Activated CD4-positive, alpha-beta memory T cell treated with anti-CD3 and anti-CD28 coated beads for 36 hours (primary cell): Measurements from ENCODE around the gene DEFB131B. TPM values are rescaled to one million over a fixed set of nuclear protein-coding genes. Genes with fewer than 3 reads are reported as not detected.
"Not testable (repeated sequence)": the region's sequence is repeated elsewhere in the genome, so short reads cannot be mapped to it uniquely, and the experiment has no call there.

ENCODE experiments used
- CTCF ChIA-PET: fragments of 350-600 bp; sonication (Branson Sonifier 250); formaldehyde crosslinking; loops from one replicate; lab custom pipeline; 2021; ENCODE audit warnings: antibody characterized with exemption, inconsistent platforms; lab: Charles Lee
- POLR2A ChIA-PET: fragments of 350-600 bp; sonication (Branson Sonifier 250); formaldehyde crosslinking; loops from one replicate; lab custom pipeline; 2021; ENCODE audit warnings: antibody characterized with exemption; lab: Charles Lee
- DNase-seq: peaks from one replicate; pipeline ENCODE4 v3.0.0-alpha.2; 2020
- H3K27ac Mint-ChIP-seq: one replicate; pipeline ENCODE4 v1.8.0; 2021; ENCODE audit warnings: mixed read lengths
- H3K27me3 Mint-ChIP-seq: one replicate; pipeline ENCODE4 v1.8.0; 2021; ENCODE audit warnings: mixed read lengths
- H3K36me3 Mint-ChIP-seq: one replicate; pipeline ENCODE4 v1.8.0; 2021; ENCODE audit warnings: mixed read lengths
- H3K4me1 Mint-ChIP-seq: one replicate; pipeline ENCODE4 v1.8.0; 2021; ENCODE audit warnings: low read depth, mixed read lengths
- H3K4me3 Mint-ChIP-seq: one replicate; pipeline ENCODE4 v1.8.0; 2021; ENCODE audit warnings: mild to moderate bottlenecking, mixed read lengths
- H3K9me3 Mint-ChIP-seq: one replicate; pipeline ENCODE4 v1.8.0; 2021; ENCODE audit warnings: mixed read lengths
- intact Hi-C: fragments of 100-400 bp; cut with micrococcal nuclease; formaldehyde crosslinking; loops from one replicate; pipeline ENCODE4 v1.15.1; 2023
- total RNA-seq, 2 experiments: library from RNA; stranded (reverse); gene quantifications; one replicate each; pipeline ENCODE4 v1.2.3, GENCODE V29; 2021

DEFB131B gene
- not detected for total RNA-seq

- H3K4me1 Mint-ChIP-seq, H3K27ac Mint-ChIP-seq, H3K27me3 Mint-ChIP-seq, intact Hi-C loops, POLR2A ChIA-PET, CTCF ChIA-PET, H3K4me3 Mint-ChIP-seq, DNase-seq, H3K9me3 Mint-ChIP-seq: not testable (repeated sequence)
- peaks cover 19% of the 10 kb centered on the region for H3K36me3 Mint-ChIP-seq
Measured at GRCh38 chr11:71878059-71878458, at the start of gene DEFB131B. Gene DEFB131B (plus strand): TSS chr11:71878453. CDS start chr11:71878453, 0 bp downstream.

DNA sequence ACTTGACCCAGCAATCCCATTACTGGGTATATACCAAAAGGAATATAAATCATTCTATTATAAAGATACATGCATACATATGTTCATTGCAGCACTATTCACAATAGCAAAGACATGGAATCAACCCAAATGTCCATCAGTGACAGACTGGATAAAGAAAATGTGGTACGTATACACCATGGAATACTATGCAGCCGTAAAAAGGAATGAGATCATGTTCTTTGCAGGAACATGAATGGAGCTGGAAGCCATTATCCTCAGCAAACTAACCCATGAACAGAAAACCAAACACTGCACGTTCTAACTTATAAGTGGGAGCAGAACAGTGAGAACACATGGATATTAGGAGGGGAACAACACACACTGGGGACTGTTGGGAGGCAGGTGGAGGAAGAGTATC is 49.0 kb upstream of the DEFB131B start:
- H3K27ac Mint-ChIP-seq, H3K4me1 Mint-ChIP-seq, H3K27me3 Mint-ChIP-seq, intact Hi-C loops, DNase-seq, H3K4me3 Mint-ChIP-seq, POLR2A ChIA-PET, H3K9me3 Mint-ChIP-seq, CTCF ChIA-PET, H3K36me3 Mint-ChIP-seq: not testable (repeated sequence)

DNA sequence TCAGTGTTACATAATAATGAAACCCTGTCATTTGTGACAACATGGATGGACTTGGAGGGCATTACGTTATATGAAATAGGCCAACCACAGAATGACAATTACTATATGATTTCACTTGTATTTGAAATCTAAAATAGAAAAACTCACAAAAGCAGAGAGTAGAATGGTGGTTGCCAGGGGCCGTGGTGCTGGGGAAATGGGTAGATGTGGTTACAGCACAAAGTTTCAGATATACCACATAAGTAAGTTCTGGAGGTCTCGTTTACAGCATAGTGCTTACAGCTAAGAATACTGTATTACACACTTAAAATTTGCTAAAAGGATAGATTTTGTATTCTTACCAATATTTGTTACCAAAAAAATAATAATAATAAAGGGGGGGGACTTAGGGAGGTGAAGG is 48.6 kb upstream of the DEFB131B start:
- H3K27me3 Mint-ChIP-seq, H3K27ac Mint-ChIP-seq, CTCF ChIA-PET, H3K4me1 Mint-ChIP-seq, intact Hi-C loops, H3K36me3 Mint-ChIP-seq, DNase-seq, H3K9me3 Mint-ChIP-seq, H3K4me3 Mint-ChIP-seq: not testable (repeated sequence)
- POLR2A ChIA-PET, result interaction anchor here (0.5 kb wide), 1 partner anchor 628 kb away, joined by 3 read pairs; no protein-coding TSS in a partner anchor

DNA sequence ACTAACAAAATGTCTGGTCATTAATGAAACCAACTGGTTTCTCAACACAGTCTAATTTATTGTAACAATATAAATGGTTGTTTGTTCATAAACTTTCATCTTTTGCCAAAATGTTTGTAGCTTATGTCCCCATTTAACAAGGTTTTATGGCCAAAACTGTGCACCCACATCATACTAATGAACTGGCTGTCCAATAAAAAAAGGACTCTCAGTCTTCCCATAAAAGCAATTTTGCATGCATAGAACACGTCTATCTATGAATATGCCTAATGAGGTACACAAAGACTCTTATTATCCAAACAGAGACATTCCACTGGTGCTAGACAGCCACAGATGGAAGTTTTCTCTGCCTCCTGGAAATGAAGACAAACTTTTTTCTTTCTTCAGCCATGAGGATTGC is 45.4 kb upstream of the DEFB131B start, which contains the start of gene DEFB108B:
Gene DEFB108B (plus strand): TSS at position 390 of the 400 bp plus-strand sequence. CDS start 0 bp downstream, at position 390.
- POLR2A ChIA-PET, CTCF ChIA-PET, H3K36me3 Mint-ChIP-seq, H3K9me3 Mint-ChIP-seq, H3K4me3 Mint-ChIP-seq, intact Hi-C loops, H3K27ac Mint-ChIP-seq, H3K4me1 Mint-ChIP-seq, DNase-seq, H3K27me3 Mint-ChIP-seq: not testable (repeated sequence)

DNA sequence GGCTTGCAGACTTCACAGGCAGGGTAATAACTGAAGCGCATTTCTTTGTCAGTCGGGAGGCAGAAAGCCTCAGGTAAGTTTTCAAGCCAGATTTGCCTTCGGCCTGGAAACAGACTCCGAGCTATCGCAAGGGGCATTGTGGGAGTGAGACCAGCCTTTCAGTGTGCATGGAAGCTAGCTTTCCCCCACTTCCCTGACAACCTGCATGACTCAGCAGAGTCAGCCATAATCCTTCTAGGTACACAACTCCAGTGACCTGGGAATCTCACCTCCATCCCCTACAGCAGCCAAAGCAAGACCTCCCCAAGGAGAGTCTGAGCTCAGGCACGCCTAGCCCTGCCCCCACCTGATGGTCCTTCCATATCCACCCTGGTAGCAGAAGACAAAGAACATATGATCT is 35.5 kb upstream of the DEFB131B start:
- H3K4me3 Mint-ChIP-seq, H3K9me3 Mint-ChIP-seq, POLR2A ChIA-PET, DNase-seq, H3K4me1 Mint-ChIP-seq, H3K27ac Mint-ChIP-seq, H3K27me3 Mint-ChIP-seq, H3K36me3 Mint-ChIP-seq, intact Hi-C loops: not testable (repeated sequence)
- CTCF ChIA-PET, result interaction anchor here (0.6 kb wide), 1 partner anchor 17 kb away, joined by 3 read pairs; no protein-coding TSS in a partner anchor

DNA sequence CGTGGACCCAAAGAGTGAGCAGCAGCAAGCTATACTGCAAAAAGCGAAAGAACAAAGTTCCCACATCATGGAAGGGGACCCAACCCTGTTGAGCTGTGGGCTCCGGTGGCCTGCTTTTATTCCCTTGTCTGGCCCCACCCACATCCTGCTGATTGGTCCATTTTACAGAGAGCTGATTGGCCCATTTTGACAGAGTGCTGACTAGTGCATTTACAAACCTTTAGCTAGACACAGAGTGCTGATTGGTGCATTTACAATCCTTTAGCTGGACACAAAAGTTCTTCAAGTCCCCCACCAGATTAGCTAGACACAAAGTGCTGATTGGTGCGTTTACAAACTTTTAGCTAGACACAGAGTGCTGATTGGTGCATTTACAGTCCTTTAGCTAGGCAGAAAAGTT is 34.9 kb upstream of the DEFB131B start:
- intact Hi-C loops, H3K4me1 Mint-ChIP-seq, H3K4me3 Mint-ChIP-seq, POLR2A ChIA-PET, H3K27me3 Mint-ChIP-seq, H3K36me3 Mint-ChIP-seq, CTCF ChIA-PET, H3K27ac Mint-ChIP-seq, DNase-seq: not testable (repeated sequence)
- H3K9me3 Mint-ChIP-seq, result peaks cover 12% of the 10 kb centered on the region

DNA sequence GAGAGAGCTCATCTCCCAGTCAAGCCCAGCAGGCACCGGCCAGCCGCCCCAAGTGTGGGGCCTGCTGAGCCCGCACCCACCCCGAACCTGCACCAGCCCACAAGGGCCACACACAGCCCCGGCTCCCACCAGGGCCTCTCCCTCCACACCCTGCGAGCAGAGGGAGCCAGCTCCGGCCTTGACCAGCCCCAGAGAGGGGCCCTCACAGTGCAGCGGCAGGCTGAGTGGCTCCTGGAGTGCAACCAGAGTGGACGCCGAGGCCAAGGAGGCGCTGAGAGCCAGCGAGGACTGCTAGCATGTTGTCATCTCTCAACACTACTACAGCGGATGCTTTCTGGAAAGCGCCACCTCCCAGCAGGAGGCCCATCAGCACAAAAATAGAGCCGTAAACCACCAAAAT is 34.4 kb upstream of the DEFB131B start:
- no peak overlapping the region for H3K4me3 Mint-ChIP-seq
- DNase-seq, result no peak
- H3K27ac Mint-ChIP-seq, result no peak overlapping the region
- H3K4me1 Mint-ChIP-seq, result no peaks in the 10 kb centered on the region
- intact Hi-C loops, result no loop called here
- ChIA-PET POLR2A (no interaction called here), CTCF (no interaction called here)
- peaks cover 3% of the 10 kb centered on the region for H3K36me3 Mint-ChIP-seq
- peaks cover 14% of the 10 kb centered on the region for H3K9me3 Mint-ChIP-seq
- no peaks in the 10 kb centered on the region for H3K27me3 Mint-ChIP-seq

DNA sequence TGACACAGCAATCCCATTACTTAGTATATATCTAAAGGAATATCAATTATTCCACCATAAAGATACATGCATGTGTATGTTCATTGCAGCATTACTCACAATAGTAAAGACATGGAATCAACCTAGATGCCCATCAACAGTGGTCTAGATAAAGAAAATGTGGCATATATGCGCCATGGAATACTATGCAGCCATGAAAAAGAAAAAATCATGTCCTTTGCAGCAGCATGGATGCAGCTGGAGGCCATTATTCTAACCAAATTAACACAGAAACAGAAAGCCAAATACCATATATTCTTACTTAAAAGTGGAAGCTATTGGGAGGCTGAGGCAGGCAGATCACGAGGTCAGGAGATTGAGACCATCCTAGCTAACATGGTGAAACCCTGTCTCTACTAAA is 24.4 kb upstream of the DEFB131B start:
- CTCF ChIA-PET, DNase-seq, H3K27ac Mint-ChIP-seq, H3K4me3 Mint-ChIP-seq, intact Hi-C loops, H3K4me1 Mint-ChIP-seq, POLR2A ChIA-PET, H3K27me3 Mint-ChIP-seq: not testable (repeated sequence)
- Mint-ChIP-seq H3K36me3 (peaks cover 16% of the 10 kb centered on the region), H3K9me3 (peaks cover 11% of the 10 kb centered on the region)

GRCh38 chr11:71855880-71856279 is 22.4 kb upstream of the DEFB131B start:
- intact Hi-C loops, H3K4me3 Mint-ChIP-seq, H3K27ac Mint-ChIP-seq, CTCF ChIA-PET, H3K9me3 Mint-ChIP-seq, DNase-seq, POLR2A ChIA-PET, H3K27me3 Mint-ChIP-seq, H3K4me1 Mint-ChIP-seq: not testable (repeated sequence)
- peaks cover 12% of the 10 kb centered on the region for H3K36me3 Mint-ChIP-seq

DNA sequence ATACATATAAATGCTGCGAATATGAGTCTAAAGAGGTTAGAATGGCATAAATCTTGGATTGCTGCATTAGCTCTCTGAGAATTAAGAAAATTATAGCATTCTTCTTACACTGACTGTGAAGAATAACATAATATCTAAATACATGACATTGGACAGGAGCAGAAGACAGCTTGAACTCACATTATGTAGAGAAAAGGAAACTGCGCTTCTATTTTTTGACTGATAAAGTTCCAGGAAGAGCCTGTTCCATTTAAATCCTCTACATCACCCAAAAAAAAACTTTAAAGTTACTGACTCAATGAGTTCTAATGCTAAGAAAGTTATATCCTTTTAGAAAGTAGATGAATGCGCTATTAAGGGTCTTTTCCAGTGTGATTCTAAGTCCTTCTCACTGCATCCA is 17.4 kb upstream of the DEFB131B start:
- H3K27me3 Mint-ChIP-seq, H3K4me3 Mint-ChIP-seq, H3K36me3 Mint-ChIP-seq, H3K27ac Mint-ChIP-seq, H3K4me1 Mint-ChIP-seq, POLR2A ChIA-PET, intact Hi-C loops, DNase-seq, H3K9me3 Mint-ChIP-seq: not testable (repeated sequence)
- CTCF ChIA-PET, result interaction anchor here (0.6 to 0.7 kb wide), 2 partner anchors 13 to 63 kb away, joined by 3 read pairs; no protein-coding TSS in a partner anchor

DNA sequence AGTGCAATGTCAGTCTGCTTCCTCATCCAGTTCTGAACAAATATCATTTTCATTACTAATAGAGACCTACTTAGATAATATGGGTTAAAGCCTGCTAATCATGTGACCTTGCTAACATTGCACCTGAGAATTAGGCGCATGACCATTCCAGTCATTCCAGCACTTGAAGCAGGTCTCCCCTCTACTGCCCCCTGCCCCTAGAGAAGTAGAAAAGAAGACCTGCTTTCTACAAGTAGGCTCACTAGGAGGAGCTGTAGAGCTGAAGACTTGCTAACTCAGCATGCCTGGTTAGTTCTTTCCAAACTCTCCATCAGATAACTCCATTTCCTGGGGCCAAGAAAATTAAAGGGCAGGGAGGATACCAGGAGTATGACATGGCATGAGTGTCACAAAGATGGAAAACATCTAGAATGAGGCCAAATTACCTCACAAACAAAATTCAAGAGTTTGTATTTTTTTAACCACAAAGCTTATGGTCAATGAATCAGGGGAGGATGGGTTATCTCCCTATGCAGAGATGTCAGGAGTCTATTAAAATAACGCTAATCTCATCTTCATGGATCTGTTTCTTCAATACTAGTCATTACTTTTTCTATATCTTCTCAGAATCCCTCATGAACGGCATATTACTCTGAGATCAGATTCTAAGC is 14.2 kb upstream of the DEFB131B start:
- intact Hi-C loops, H3K4me3 Mint-ChIP-seq, H3K27ac Mint-ChIP-seq, H3K27me3 Mint-ChIP-seq, H3K4me1 Mint-ChIP-seq, H3K36me3 Mint-ChIP-seq, H3K9me3 Mint-ChIP-seq: not testable (repeated sequence)
- POLR2A ChIA-PET, result interaction anchor here (0.6 kb wide), 1 partner anchor 1292 kb away, joined by 3 read pairs; no protein-coding TSS in a partner anchor
- CTCF ChIA-PET, result interaction anchor here (0.6 to 1.2 kb wide), 2 partner anchors 68 to 1527 kb away, joined by 3 read pairs; no protein-coding TSS in a partner anchor
- peak; percentile 18 for DNase-seq

DNA sequence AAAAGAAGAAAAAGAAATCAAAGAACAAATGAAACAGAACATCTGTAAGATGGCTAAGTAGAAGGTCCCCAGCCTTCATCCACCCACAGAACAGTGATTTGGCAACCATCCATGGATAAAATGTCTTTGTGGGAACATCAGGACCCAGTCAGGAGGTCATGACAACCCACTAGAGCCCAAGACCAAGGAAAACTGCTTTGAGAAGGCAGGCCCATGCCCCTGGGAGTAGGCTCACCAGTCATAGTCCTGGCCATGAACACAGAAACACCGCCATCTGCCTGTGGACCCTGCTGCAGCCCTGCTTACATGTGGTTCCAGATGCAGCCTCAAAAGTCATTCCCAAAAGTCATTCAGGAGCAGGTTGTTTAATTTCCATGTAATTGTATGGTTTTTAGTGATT is 11.0 kb upstream of the DEFB131B start:
- H3K27me3 Mint-ChIP-seq, POLR2A ChIA-PET, H3K27ac Mint-ChIP-seq, H3K4me1 Mint-ChIP-seq, H3K4me3 Mint-ChIP-seq, H3K9me3 Mint-ChIP-seq, CTCF ChIA-PET, H3K36me3 Mint-ChIP-seq, intact Hi-C loops, DNase-seq: not testable (repeated sequence)

GRCh38 chr11:71869931-71870330 is 8.3 kb upstream of the DEFB131B start:
- CTCF ChIA-PET, H3K9me3 Mint-ChIP-seq, H3K36me3 Mint-ChIP-seq, H3K27me3 Mint-ChIP-seq, H3K4me1 Mint-ChIP-seq, intact Hi-C loops, H3K4me3 Mint-ChIP-seq, H3K27ac Mint-ChIP-seq, POLR2A ChIA-PET: not testable (repeated sequence)
- DNase-seq, result peak; percentile 11
